ENCODE measurements around the gene THOC5.
A peak's percentile ranks its signal among the peaks of the same experiment; 100 is the strongest.

The THOC5 gene

DNA sequence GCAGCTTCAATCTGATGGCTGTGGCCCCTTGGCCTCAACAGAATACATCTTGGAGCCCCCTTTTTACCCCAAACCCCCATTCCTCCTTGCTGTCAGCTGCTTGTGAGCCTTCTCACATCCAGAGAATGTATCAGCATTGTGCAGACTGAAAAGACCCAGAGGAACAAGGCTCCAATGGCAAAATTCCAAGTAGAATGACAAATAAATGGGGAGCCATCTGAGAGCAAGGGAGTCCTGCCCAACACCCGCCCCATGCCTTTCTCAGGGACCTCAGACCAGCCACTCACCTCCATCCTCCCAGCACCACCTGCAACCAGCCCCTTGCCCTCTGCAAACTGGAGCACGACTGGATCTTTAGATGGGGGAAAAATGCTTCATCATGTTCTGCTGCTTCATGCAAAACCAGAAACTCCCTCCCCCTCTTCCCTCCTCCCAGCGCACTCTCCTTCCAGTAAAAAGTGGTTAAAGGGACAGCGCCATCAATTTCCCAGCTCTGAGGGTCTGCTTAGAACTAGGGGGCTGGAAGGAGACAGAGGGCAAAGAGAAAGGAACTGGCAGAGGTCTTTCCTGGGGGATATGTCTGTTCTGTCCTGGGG, 75.7 kb downstream of the THOC5 start:
- TF ChIP-seq, protein P1, sequence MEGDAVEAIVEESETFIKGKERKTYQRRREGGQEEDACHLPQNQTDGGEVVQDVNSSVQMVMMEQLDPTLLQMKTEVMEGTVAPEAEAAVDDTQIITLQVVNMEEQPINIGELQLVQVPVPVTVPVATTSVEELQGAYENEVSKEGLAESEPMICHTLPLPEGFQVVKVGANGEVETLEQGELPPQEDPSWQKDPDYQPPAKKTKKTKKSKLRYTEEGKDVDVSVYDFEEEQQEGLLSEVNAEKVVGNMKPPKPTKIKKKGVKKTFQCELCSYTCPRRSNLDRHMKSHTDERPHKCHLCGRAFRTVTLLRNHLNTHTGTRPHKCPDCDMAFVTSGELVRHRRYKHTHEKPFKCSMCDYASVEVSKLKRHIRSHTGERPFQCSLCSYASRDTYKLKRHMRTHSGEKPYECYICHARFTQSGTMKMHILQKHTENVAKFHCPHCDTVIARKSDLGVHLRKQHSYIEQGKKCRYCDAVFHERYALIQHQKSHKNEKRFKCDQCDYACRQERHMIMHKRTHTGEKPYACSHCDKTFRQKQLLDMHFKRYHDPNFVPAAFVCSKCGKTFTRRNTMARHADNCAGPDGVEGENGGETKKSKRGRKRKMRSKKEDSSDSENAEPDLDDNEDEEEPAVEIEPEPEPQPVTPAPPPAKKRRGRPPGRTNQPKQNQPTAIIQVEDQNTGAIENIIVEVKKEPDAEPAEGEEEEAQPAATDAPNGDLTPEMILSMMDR (IDR thresholded peaks at IDR 0.05; ENCODE audit: low read depth, low read length) = no peak
- in situ Hi-C loops (cut with HindIII; ENCODE audit: low sequenced_read_pairs) = no loop called here
- no peak overlapping the region for H3K4me3 ChIP-seq (ENCODE audit: low read depth, low read length)
- no peak for DNase-seq (ENCODE audit: low read depth, low spot score)

DNA sequence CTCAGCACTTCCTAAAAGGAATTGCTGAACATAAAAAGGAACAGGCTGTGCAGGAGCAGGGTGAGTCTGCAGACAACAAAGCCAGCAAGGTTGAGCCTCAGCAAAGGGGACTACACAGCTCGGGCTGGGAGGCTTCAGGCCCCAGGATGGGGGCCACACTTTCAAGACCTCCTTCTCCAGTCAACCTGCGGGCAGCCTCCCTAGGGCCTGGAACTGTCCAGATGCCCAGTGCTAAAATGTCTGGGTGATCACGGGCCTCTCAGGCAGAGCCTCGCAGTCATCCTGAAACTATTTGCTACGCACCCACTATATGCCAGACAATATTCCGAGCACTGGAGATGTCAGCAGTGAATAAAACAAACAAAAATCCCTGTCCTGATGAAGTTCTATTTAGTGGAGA, 77.4 kb downstream of the THOC5 start:
- H3K4me3 ChIP-seq (ENCODE audit: low read depth, low read length) = no peak overlapping the region
- in situ Hi-C loops (cut with HindIII; ENCODE audit: low sequenced_read_pairs) = no loop called here
- TF ChIP-seq, protein P1 (IDR thresholded peaks at IDR 0.05; ENCODE audit: low read depth, low read length) = no peak
- no peak for DNase-seq (ENCODE audit: low read depth, low spot score)

DNA sequence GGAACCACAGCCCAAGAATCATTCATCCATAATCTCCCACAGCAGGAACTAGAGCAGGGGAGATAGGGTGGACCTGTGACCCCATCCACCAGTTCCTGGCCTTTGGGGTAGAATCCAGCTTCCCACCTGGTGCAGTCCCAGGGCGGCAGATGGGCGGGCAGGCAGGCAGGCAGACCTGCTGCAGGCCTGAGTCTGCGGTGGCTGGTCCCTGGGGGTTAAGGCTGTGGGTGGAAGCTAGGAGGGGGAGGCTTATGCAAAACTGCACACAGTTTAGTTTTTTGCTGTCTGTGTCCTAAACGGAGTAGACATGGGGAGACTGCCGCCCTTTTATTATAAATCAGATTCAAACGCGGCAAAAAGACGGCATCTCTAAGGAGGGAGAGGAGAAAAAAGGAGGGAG, 78.0 kb downstream of the THOC5 start:
- DNase-seq (ENCODE audit: low read depth, low spot score) = no peak
- in situ Hi-C loops (cut with HindIII; ENCODE audit: low sequenced_read_pairs) = no loop called here
- TF ChIP-seq, protein P1 (IDR thresholded peaks at IDR 0.05; ENCODE audit: low read depth, low read length) = no peak
- no peak overlapping the region for H3K4me3 ChIP-seq (ENCODE audit: low read depth, low read length)

DNA sequence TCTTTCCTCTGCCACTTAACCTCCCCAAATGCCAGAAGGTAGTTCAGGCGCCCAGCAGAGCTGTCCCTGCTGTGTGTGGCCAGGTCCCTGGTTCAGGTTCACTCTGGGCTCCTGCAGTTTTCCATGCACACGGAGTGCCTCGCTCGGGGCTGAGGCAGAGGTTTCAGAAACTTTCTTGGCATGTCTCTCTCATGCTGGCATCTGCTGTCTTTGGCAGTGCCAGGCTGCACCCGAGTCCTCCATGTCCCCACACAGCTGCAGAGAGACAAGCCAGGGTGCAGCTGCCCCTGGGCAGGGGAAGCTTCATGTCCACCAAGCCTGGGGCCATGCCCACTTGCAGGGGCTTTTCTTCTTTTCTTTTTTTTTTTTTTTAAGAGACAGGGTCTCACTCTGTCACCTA, 80.6 kb downstream of the THOC5 start:
- in situ Hi-C loops (cut with HindIII; ENCODE audit: low sequenced_read_pairs) = no loop called here
- H3K4me3 ChIP-seq (ENCODE audit: low read depth, low read length) = no peak overlapping the region
- TF ChIP-seq, protein P1 (IDR thresholded peaks at IDR 0.05; ENCODE audit: low read depth, low read length) = no peak
- DNase-seq (ENCODE audit: low read depth, low spot score) = no peak

DNA sequence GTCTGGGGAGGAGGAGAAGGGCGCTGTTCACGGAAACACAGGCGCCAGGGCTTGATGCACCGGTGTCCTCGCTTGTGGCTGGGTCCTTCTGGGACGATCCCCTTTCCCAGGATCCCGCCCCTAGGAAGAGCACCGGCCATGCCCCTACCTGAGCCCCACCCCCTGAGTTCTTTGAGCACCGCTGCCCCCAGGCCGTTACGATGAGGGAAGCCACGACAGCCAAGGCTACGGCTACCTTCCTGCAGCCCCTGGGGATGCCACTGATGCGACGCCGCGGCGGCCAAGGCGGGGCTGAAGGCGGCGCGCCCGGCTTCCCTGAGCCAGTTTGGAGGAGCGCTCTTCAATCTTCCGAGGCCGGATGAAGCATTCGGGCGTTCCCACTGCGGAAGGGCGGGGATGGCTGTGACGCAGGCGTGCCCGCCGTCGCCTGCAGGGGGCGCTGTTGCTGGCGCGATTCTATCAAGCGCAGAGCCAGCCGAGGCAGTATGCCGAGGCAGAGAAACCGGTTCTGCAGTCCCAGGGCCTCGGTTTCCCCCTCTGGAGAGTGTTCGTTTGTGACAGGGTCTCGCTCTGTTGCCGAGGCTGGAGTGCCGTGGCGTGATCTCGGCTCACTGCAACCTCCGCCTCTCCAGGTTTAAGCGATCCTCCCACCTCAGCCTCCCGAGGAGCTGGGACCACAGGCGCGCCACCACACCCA, 83.2 kb downstream of the THOC5 start:
- DNase-seq (ENCODE audit: low read depth, low spot score) = peak; percentile 41
- in situ Hi-C loops (cut with HindIII; ENCODE audit: low sequenced_read_pairs) = no loop called here
- TF ChIP-seq, protein P1 (IDR thresholded peaks at IDR 0.05; ENCODE audit: low read depth, low read length) = peak; percentile 88
- H3K4me3 ChIP-seq (ENCODE audit: low read depth, low read length) = peak overlapping the region; percentile 23

DNA sequence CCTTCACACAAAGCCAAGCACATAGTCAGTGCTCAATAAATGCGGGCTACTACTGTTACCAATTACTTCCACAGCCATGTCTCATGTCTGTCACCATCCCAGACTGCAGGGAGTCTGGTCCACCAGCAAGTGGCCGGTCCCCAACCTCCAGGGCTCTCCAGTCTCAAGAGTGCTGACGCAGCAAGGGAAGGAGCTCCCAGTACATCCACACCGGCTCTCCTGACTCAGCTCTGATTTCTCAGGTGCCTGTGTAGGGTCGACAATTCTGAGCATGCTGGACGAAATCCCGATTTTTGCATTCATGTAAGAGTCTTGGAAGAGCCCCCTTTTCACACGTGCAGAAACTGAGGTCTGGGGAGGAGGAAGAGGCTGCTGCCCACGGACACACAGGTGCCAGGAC, 83.8 kb downstream of the THOC5 start:
- no peak overlapping the region for H3K4me3 ChIP-seq (ENCODE audit: low read depth, low read length)
- in situ Hi-C loops (cut with HindIII; ENCODE audit: low sequenced_read_pairs) = no loop called here
- TF ChIP-seq, protein P1 (IDR thresholded peaks at IDR 0.05; ENCODE audit: low read depth, low read length) = no peak
- DNase-seq (ENCODE audit: low read depth, low spot score) = no peak

Measured in astrocyte of the spinal cord (primary cell).